Fibroblast of the conjunctiva (primary cell): ENCODE data around the gene LRRC75B.
"Not testable (repeated sequence)": the region's sequence is repeated elsewhere in the genome, so short reads cannot be mapped to it uniquely, and the experiment has no call there.

ENCODE experiments used
- DNase-seq: peaks from one replicate; pipeline ENCODE4 v3.0.0-alpha.2; 2010; ENCODE audit warnings: low read depth

The LRRC75B gene

DNA sequence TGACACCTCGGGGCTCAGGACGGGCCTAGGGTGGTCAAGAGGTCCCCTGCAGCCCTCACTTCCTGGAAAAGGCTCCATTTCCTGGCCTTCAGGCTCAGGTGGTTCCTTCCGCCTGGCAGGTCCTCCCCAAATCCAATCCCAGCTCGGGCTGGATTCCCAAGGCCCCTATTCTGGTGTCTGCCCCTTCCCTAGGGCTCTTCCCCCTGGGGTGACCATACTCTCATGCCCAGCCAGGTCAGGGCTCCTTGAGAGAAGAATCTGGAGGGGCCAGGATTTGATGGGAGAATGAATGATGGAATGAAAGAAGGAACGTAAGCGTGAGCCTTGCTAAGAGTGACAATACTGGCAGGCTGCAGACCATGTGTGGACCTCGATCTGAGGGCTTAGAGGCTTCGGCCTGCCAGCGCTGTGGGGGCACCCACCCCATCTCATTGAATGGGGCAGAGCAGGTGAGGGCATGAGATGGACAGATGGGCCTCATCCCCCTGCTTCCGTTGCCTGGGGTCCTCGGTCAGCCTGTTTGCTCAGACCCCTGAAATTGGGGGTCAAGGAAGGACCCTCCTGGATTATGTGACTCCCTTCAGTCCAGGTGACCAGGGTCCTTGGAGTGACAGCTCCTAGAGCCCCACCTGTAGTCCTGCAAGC is 9.4 kb upstream of the LRRC75B start:
- DNase-seq: not testable (repeated sequence)

DNA sequence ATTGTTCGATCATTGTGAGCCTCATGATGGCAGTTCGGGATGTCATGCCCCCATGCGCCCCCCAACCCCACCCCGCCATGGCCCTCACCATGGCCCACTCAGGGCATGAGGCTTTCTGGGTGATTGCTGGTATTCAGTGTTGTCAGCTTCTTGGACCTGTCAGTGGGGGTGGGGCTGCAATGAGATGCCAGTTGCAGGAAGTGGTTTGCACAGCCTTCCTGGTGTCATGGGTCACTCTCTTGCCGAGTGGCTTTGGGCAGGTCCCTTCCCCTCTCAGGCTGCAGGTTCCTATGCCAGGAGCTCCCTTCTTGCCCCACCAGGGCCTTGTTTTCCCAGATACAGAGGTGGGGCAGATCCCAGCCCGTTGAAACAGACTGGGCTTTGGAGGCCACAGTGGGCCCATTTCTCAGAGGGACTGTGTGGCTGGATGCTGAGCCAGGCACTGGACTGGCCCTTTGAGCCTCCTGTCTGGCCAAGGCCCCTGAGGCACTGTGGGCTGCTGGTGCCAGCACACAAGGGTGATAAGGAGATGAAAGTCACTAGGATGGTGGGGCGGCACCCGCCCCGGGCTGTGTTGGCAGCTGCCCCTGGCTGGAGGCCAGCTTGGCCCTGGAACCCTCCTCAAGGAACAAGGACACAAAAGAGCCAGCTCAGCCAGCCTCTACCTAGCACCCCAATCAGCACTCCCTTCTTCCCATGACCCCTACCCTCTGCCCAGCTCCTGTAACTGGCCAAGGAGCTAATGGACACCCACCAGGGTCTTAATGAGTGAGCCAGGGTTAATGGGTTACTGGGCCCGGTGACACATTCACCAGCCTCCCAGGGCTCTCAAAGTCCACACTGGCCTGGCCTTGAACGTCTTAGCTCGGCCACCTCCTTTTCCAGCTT is 8.6 kb upstream of the LRRC75B start:
- no peak for DNase-seq

DNA sequence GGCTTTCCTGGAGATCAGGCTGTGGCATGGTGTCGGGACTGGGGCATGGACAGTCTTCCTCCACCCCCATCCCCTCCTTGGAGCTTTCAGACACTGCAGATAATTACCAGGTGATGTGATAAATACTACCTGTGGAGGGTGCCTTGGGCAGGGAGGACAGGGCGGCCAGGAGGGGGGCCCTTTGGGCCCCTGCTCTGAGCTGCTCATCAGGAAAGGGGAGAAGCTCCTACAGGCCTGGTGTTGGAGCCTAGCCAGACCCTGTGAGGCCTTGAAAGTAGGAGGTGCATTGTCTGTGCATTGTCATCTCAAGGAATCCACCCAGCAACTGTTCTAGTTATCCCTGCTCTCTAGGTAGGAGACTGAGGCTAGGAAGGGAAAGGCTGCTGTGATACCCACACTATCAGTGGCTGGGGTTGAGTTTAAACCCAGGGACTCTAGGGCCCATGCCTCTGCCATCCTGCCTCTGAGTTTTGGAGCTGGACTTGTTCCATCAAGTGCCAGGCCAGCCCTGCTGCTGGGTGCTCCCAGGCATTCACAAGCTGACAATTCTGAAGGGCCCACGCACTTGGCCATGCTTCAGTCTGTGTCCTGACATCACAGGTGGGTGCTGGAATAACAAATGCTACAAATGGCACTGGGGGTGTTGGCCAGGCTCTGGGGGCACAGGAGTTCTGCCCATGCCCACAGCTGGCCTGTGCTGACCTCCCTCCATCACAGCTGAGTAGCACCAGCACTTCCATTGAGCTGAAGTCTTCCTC is 7.3 kb upstream of the LRRC75B start:
- not testable (repeated sequence) for DNase-seq

DNA sequence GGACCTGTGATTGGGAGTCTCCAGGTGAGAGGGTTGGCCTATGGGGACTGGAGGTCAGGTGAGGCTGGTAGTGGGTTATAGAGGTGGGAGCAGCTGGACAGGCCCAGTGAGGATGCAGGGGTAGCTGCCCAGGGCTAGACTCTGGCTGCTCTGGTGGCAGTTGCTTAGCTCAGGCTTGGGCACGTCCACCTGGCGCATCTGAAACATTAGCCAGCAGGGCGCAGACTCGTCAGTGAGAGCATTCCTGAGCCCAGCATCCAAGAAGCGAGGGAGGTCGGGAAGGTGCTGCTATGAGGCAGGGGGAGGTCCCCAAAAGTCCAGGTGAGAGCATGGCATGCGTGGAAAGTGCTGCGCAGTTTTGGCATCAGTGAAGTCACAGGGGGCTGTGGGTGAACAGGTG is 6.6 kb upstream of the LRRC75B start:
- DNase-seq: no peak

DNA sequence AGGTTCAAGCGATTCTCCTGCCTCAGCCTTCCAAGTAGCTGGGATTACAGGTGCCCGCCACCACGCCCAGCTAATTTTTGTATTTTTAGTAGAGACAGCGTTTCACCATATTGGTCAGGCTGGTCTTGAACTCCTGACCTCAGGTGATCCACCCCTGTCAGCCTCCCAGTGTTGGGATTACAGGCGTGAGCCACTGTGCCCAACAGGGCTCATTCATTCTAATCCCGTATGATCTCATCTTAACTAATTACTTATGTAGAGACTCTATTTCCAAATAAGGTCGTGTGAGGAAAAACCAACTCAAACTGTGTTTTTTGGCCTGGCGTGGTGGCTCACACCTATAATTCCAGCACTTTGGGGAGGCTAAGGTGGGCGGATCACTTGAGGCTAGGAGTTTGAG is 4.2 kb upstream of the LRRC75B start:
- DNase-seq: not testable (repeated sequence)

DNA sequence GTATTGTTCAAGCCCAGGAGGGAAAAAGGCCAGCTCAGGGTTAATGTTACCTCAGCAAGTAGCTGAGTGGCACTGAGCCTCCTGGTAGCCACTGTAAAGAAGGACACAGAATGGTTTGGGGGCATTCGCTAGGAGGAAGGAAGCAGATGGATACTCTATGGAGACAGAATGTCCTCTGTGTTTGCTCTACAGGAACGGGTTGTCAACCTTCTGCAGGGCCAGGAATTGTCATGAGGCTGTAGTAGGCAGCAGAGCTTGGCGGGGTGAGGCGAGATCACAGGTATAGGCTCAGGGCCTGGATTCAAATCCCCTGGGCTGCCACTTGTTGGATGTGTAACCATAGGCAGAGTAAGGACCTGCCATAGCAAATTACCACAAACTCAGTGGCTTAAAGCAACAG is 3.0 kb upstream of the LRRC75B start:
- DNase-seq: no peak

DNA sequence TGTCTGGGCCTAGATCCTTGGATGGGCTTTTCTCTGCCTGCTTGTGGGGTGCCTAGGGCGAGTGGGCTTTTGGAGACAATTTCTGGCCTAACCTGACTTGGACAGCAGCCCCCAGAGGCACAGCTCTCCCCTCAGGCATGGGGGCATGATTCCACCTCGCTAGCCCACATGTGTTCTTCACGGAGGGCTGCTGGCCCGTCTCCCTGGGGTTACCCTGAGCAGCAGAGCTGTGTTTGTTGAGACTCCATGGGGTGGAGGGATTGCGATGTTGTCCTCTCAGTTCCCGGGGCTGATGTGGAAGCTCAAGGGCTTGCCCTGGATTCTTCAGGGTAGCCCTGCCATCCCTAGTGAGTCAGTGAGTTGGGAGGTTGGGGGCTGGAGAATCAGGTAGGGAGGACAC is 2.4 kb upstream of the LRRC75B start:
- no peak for DNase-seq

DNA sequence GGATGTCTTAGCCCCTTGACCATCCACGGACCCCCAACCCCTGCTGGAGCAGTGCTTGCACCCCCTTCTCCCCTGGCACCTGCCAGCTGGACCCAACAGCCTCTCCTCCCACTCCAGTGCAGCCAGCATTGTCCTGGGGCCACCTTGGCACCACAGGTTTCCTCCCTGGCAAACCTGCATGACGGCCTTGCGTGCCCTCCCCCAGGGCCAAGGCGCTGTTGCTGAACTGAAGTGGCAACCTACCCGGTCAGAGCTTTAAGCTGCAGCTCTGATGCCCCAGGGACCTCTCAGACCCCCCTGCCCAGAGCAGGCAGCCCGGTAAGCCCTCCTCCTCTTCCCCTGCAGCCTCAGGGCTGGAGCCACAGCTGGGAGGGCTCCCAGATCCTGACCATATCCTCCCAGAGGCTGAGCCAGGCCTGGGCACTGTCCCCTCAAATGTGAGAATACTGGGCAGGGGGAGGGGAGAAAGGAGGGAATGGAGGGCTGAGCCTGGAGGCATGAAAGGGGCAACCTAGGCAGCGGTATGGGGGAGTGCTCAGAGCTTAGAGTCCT is 1.8 kb upstream of the LRRC75B start:
- DNase-seq: no peak

DNA sequence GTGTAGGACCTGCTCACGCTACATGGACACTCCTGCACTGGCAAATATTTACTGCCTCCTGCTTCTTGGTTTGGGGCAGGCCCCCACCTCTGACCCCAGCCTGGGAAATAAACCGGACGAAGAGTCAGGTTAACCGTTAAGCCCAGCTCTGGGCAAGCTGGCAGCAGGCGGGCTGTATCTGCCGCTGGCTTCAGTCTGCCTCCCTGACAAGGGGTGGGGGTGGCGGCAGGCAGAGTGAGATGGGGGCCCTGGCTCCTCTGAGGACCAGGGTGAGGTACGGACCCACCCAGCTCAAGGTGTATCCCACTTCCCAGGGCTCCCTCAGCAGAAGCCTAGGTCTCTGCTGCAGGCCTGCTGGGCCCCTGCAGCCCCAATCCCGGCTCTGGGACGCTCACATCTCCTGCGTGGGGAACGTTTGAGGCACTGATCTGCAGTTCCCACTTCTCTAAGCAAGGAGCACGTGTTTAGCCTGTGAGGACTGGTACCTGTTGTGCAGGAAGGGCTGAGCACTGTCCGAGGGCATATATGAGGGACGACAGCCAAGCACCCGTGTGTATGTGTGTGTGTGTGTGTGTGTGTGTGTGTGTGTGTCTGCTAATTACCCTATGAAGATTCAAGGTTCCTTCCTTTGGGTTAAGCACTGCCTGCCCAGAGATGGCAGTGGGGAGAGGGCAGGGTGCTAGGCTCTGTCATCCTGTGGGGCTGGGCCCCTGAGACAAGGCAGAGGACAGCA is 1.1 kb upstream of the LRRC75B start:
- no peak for DNase-seq

DNA sequence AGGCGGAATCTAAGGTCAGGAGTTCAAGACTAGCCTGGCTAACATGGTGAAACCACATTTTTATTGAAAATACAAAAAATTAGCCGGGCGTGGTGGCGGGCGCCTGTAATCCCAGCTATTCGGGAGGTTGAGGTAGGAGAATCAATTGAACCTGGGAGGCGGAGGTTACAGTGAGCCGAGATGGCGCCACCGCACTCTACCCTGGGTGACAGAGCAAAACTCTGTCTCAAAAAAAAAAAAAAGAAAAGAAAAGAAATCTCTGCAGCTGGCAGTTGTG is 624 bp upstream of the LRRC75B start:
- DNase-seq: not testable (repeated sequence)

DNA sequence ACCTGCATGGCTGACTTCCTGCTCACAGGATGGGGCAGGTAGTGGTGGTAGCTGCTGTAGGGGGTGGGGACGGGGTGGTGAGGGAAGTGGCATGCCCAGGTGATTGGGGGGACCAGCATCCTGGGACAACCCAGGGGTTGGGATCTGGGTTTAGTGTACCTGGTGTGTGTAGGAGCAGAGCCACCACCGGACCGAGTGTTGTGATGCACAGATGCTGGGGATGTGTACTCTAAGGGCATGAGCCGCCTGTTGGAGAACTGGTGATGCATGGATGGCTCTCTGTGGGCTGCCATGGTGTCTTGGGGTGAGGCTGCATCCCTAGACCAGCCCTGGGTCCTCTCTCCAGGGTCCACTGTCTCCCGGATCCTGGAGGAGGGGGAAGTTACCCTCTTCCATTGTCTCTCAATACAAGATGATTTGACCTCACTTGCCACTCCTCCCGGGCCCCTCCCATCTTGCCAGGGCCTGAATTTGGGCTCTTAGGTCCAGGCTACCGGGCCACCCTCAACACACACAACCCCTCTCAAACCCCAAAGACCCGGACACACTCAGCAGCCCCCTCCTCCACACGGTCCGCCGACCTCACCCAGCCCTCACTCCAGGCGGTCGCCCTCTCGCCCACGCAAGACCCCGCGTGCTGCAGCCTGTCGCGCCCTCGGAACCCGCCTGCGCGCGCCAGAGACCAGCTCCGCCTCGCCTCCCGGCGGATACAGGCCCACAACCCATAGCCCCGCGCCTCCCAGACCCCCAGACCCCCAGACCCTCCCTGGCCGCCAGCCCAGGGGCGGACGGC is 619 bp downstream of the LRRC75B start:
- no peak for DNase-seq

DNA sequence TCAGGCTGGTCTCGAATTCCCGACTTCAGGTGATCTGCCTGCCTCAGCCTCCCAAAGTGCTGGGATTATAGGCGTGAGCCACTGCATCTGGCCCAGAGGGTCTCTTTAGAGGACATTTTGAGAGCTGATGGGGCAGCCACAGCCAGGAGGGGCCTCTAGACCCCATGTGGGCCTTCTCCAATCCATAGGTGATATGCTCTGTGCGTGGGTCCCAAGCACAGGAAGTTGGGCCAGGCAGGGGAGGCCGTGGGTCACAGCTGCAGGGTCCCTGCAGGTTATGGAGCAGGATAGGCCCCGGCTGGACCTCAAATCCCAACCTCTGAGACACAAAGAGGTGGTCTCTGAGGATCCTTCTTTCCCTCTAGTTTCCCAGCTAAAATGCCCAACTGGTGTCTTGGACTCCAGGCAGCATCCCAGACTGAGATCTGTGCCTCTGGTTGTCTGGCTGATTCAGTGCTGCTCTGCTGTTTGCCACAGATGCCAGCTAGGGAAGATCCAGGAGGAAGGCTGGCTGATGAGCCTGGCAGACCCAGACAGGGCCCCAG is 1.5 kb downstream of the LRRC75B start:
- DNase-seq: no peak

DNA sequence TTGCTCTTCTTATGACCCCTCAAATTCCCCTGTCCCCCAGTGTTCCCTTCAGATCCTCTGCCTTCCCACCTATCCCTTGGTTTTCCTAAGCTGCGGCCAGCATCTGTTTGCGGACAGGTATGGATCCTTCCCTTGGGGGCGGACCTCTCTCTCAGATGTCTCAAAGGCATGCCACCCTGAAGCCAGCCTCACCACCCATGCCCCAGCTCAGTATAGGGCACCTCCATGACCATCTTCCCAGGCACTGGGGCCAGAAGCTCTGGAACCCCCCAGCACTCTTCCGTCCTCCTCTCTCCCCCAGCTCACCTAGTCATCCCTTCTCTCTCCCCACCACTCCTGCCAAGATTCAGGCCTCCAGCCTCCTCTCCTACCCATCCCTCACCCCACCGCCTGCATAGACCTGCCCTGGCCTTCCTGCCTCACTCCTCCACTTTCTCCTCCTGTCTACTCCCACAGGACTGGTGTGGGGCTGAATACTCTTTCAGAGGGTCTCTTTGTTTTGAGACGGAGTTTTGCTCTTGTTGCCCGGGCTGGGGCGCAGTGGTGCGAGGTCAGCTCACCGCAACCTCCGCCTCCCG is 2.2 kb downstream of the LRRC75B start:
- DNase-seq: no peak

DNA sequence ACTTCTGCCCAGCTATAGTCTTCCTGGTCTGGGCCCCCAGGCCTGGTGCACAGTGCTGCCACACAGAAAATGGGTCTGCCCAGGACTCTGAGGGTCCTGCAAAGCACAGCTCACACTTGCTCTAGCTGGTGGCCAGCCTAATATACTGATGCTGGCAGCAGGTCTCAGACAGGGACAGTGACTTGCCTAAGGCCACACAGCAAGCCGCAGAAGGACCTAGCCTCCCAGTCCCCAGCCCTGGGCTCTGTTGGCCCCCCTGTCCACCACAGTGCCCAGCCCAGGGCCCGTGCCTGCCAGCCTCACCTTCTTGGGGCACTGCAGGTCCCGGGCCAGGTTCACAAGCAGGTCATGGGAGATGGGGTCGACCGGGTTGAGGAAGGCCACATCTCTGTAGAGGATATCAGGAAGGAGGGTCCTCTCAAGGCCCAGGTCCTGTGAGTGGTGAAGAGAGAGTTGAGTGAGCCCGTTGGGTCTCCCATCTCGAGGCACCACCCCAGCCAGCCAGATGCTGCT is 3.3 kb downstream of the LRRC75B start:
- no peak for DNase-seq

DNA sequence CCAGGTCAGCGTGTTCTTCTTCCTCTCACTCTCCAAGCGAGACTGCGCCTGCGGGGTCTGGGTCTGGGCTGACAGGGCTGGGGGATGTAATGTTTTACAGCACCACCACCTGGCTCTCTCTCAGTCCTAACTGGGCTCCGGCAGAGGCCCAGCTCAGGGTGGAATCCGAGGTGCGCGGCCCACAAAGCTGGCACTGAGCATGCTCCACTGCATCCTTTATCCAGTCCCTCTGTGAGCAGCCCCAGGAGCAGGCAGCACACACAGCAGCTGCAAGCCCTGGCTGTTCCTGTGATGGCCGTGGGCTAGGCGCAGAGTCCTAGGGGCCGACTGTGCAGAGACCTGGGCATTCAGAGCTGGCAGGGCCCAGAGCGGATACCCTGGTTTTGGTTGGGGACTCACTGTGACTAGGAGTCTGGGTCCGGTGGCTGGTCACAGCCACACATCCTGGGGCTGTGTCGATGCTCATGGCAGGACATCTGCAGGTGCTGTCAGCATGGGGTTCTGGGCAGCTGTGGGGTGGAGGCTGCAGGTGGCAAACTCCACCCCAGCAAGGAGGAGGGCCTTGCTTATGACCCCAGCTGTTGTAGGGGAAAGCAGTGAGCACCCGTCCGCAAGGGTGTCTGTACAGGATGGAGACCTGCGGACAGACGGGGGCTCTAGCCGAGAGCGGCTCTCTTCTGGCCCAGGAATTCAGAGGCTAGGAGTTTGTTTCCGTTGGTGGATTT is 4.0 kb downstream of the LRRC75B start:
- no peak for DNase-seq

DNA sequence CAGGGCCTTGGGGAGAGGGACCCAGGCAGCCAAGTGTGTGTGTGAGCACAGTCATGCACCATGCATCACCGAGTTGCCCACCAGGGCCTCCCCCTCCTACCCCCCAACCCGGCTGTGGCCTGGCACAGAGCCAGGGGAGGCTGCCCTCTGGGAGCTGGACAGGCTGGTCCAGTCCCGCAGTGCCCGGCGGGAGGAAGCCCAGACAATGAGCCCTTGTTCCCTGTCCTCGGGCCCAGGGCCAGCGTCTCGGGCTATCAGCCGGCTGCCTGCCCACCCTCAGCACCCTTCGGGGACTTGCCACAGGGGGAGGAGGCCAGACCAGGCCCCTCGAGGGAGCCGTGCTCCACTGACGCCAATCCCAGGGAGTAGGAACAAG is 4.5 kb downstream of the LRRC75B start:
- no peak for DNase-seq

DNA sequence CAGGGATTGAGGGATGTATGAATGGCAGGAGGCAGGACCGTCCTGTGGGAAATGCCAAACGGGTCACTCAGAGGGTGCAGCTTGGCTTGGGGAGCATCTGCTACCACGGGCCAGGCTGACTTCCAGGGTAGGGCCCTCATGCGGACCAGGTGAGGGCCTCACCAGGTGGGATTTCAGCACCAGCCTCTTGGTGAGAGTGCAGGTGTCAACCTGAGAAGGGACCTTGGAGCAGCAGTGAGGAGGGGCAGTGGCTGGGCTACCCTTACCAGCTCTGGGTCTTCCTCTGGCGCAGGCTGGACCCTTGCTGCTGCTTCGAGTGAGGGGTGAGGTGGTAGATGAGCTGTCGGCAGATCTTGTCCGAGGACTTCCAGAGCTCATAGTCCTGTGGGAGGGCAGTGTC is 4.9 kb downstream of the LRRC75B start:
- DNase-seq: no peak

DNA sequence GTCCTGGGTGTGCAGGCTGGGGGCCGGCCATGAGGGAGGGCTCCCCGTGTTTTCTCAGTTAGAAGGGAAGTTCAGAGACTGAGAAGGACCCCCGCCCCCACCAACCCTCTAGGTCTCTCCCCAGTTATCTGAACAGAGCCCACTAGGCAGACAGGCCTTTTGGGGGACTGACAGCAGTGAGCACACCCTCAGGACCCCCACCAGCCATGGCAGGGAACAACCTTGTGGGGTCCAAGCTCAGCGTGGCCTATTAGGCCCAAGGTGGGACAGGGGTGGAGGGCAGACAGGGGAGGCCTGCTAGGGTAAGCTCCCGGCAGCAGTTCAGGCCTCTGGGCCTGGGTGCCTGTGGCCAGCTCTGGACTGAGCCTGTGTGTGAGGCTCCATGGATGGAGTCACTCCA is 5.6 kb downstream of the LRRC75B start:
- DNase-seq: no peak

DNA sequence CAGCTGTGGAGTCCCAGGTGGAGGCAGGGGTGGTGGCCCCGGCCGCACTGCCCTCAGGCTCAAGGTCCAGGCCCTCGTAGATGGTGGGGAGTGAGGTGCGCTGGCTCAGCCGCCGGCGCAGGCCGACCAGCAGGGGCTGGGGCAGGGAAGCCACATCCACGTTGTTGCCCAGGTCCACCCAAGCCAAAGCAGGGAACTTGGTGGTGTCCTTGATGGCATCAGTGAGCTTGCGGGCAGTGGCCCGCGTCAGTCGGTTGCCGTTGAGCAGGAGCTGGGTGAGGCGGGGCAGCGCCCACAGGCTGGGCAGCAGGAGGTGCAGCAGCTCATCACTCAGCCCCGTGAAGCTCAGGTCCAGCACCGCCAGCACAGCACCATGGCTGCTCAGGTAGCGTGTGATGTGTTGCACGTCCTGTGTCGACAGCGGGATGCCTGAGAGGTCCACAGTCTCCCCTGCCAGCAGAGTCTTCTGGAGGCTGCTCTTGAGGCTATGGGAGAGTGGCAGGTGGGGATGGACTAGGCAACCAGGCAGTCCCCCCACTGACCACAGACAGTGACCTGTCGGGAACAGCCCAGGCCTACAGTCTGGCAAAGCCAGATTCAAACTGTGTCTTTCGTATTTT is 6.8 kb downstream of the LRRC75B start:
- DNase-seq: no peak
